ELF-1 (cell line): ENCODE measurements around the gene PHKB.
"Not testable (repeated sequence)": the region's sequence is repeated elsewhere in the genome, so short reads cannot be mapped to it uniquely, and the experiment has no call there.

Source experiments
- DNase-seq: peaks from one replicate; pipeline ENCODE4 v3.0.0-alpha.2; 2016; ENCODE audit warnings: low read depth, low spot score

PHKB gene

DNA sequence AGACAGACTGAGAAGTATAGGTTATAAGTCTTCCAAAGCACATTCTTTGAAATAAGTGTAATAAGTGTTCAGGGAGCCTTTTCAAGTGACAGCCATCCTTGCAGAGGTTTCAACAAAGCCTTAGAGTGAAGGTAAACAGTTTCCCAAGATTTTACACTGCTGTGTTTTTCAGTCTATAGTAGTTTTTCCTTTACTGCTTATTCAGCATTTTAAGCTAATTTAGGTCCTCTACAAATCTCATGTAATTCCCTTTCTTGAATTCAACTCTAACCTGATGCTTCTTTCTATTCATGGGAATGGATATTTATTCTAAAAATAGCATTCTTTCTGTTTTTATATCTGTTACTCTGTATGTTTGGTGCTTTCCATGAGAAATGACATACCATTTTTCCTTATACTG lies 211.3 kb downstream of the PHKB start:
- DNase-seq, result no peak

GRCh38 chr16:47676635-47677177 lies 215.6 kb downstream of the PHKB start:
- DNase-seq, result no peak

GRCh38 chr16:47681571-47681970 lies 220.4 kb downstream of the PHKB start:
- not testable (repeated sequence) for DNase-seq

DNA sequence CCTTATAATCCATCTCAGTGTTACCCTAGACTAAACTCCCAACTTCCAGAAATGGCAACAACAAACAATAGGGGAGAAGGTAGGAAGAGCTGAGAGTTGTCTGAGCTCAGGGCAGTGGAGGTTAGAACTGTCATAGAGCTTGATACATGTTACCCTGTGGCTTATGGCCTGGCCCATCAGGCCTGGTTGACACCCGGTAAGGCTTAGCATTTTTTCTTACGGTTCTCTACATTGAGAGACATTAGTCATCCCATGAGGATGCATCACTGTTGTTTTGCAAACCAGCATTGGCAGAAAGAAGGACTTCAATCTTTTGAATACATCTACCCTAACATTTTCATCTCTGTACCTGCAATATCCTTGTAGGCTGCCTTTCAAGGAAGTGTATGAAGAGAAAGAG lies 226.6 kb downstream of the PHKB start:
- no peak for DNase-seq

GRCh38 chr16:47693226-47693625 lies 232.1 kb downstream of the PHKB start:
- DNase-seq, result peak; percentile 14

DNA sequence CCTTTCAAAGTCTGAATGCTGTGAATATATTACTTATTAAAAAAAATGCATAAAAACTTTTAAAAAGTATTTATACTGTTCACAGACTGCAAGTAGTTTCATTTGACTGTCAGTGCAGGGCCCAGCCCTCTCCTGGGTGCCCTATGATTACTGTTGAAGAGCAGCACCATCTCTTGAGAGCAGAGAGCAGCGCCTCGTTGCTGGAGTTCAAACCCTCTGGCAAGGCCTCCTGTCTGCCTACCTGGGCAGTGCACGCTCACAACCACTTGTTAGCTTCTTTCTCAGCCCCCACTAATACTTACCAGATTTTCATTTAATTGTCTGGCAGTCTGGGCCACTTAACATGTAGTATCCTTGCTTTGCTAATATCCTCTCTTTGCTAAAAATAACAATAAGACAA lies 233.4 kb downstream of the PHKB start:
- peak; percentile 17 for DNase-seq

GRCh38 chr16:47695756-47696155 lies 234.6 kb downstream of the PHKB start:
- DNase-seq, result no peak

- no peak for DNase-seq
These were observed 236.7 kb downstream of the PHKB start for GRCh38 chr16:47697826-47698225.

- peak; percentile 27 for DNase-seq
These were observed 238.0 kb downstream of the PHKB start for GRCh38 chr16:47699106-47699505.

- DNase-seq, result no peak
These were observed 239.9 kb downstream of the PHKB start for GRCh38 chr16:47700857-47701587.

DNA sequence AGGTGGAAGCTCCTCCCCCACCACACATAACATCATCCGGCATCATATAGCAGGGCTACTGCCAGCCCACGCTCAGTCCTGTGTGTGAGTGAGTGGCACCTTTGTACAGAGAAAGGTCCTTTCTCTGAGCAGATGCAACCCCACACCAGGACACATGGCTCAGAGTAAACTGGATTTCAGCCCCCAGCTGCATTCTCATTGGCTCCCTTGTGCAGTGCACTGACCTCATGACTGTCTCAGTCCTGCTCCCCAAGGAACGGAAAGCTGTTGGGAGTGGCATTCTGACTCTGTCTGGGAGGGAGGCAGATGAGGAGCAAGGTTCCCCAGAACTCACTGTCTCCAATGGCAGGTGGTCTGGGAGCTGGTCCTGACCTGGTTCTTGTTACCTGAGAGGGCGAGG lies 244.1 kb downstream of the PHKB start:
- DNase-seq, result no peak

GRCh38 chr16:47711809-47712208 lies 250.7 kb downstream of the PHKB start:
- DNase-seq, result no peak

- DNase-seq, result no peak
These were observed 251.4 kb downstream of the PHKB start for GRCh38 chr16:47712276-47713224.

DNA sequence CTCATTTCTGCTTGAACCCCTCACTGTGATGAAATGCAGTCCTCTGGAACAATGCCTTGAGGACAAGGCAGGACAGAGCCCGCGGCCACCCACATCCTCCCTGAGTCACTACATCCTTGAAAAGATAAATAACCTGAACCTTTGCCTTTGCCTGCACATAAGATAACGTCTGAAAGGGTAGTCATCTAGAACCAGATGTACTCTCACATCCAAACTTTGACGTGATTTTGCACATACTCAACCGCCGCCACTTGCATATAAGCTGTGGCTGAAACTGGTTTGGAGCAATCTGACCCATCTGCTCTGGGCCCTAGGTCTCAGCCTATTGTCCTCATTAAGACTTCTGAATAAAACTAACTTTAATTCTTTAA lies 252.1 kb downstream of the PHKB start:
- DNase-seq, result no peak

DNA sequence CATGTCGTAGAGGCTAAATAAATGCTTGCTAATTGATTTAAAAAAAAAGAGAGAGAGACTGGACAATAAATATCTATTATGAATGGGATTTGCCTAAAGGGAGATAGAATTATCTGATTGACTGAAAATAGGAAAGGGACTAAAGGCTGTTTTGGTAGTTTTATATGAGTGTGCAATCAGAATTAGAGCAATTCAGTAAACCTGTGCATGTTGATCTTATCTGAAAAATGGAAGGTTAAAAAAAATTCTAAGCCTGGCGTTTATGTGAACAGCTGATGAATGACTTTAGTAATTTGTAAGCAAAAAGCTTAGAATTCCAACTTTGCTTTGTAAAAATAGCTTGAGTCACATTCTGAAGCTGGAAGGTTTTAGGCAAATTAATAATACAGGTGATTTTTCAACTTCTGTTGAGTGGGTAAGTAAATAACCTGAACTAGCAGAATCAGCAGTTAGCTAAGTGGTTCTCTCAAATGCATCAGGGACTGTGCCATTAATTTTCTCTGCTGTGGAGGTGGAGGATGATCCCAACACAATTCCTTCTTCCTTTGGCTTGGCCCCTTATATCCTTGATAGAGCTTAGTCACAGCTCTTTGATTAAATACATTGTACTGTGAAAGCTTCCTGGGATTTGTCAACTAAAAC lies 254.4 kb downstream of the PHKB start:
- no peak for DNase-seq

DNA sequence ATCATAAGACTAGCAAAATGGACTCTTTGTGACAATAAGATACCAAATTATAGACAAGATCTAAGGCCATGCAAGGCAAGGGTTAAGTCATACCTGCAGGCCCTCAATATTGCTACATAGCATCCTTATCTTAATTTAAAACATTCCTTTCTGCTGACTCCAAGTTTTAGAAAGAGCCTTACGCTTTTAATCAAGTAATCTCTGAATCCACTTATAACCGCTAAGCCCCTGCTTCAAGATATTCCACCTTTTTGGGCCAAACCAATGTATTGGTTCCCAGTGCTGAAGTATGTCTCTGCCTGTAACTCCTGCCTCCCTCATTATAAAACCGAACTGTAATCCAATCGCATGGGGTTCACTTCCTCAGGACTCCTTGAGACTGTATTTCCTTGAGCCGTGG lies 255.4 kb downstream of the PHKB start:
- DNase-seq, result no peak

GRCh38 chr16:47719713-47720112 lies 258.6 kb downstream of the PHKB start:
- no peak for DNase-seq

- no peak for DNase-seq
These were observed 260.0 kb downstream of the PHKB start for GRCh38 chr16:47721006-47721637.

DNA sequence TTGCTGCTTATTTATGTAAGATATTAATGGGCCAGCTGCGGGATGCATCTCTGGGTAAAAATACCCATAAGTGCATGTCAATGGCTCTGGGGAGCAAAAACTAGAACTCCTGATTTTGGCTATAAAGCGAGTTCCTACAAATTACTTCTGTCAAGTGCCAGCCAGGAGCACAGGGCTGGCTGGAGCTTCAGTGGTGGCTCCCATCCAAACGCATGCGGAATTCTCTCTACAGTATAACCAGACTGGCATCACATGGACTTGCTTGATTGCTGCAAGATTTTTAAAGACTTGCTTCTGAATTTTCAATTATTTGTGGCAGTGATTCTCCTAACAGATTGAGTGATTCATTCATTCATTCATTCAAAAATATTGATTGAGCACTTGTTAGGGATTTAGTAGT lies 260.9 kb downstream of the PHKB start:
- DNase-seq, result no peak

DNA sequence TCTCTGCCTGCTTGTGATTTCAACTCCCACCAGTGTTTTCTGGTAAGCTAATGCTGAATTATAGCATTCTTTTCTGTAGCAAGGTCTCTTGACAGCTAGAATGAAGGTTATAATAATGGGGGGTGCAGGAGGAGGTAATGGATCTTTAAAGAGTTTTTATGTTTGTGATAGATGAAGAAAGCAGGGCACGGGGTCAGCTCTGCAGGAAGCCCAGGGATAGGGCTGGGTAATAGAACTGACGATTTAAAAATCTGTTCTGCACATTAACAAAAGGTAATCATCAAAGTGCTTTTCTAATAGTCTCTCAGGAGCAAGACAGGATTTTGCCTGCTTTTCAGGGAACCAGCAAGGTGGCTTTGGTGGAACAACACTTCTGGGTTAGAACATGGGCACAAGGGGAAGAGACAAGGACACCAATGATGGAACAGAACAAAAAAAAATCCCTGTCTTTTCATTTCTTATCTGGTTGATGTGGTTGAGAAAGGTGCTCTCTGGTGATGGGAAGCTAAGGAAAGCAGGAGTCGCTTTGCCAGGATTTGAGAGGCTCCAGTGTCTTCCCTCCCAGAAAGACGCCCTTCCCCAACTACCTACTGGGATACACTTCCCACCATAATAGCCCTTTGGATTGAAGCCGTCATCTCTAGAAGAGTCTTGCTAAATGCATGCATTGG lies 263.1 kb downstream of the PHKB start:
- DNase-seq, result no peak

- DNase-seq, result no peak
These were observed 264.1 kb downstream of the PHKB start for GRCh38 chr16:47725188-47725695.
